ENCODE measurements around the gene CCND1. TPM values are rescaled to one million over a fixed set of nuclear protein-coding genes. Genes with fewer than 3 reads are reported as not detected.

Gene CCND1
- total RNA-seq, 1 experiment from 2014 or later = 372 TPM

DNA sequence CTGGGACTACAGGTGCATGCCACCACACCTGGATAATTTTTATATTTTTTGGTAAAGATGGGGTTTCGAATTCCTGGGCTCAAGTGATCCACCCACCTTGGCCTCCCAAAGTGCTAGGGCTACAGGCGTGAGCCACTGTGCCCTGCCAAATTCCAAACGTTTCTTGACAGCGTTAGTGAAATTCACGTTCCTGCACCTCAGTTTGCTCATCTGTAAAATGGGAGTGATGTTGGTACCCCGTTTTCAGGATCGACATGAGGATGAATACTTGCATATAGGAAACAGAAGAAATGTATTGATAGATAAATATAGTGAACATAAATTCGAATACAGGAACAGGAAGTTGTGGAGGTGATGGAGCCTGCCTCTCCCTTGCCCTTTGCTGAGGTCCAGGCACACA lies 44.4 kb downstream of the CCND1 start:
- Histone ChIP-seq H3K4ac (ENCODE audit: low read depth, low read length) (no peak overlapping the region), H2BK15ac (ENCODE audit: low read depth, low read length) (no peak overlapping the region), H4K91ac (ENCODE audit: insufficient read length, low read depth, low read length) (no peak overlapping the region), H2BK12ac (ENCODE audit: insufficient read length, low read depth, low read length) (no peak overlapping the region), H3K79me1 (ENCODE audit: insufficient read depth, low read depth, low read length, poor library complexity, severe bottlenecking) (no peaks in the 10 kb centered on the region), H3K79me2 (ENCODE audit: insufficient read depth, low read length) (no peaks in the 10 kb centered on the region), H3K4me2 (ENCODE audit: insufficient read depth, insufficient read length, low read length) (peak overlapping the region; percentile 34), H3K14ac (ENCODE audit: insufficient read depth, low read length) (no peak overlapping the region), H3K23ac (ENCODE audit: insufficient read length, low read depth, low read length) (no peak overlapping the region), H3K9ac (ENCODE audit: extremely low read depth, insufficient read length, low read length) (no peak overlapping the region), H3K23me2 (ENCODE audit: insufficient read length, low read depth, low read length, poor library complexity, severe bottlenecking) (no peaks in the 10 kb centered on the region), H2AFZ (ENCODE audit: low read length) (no peak overlapping the region), H2BK120ac (ENCODE audit: low read depth, low read length, poor library complexity, severe bottlenecking) (no peak overlapping the region), H3K27ac (ENCODE audit: insufficient read length, low read depth, low read length) (no peak overlapping the region), H3K9me3 (ENCODE audit: control insufficient read depth, low read depth, low read length) (no peaks in the 10 kb centered on the region), H4K8ac (replicated peaks; ENCODE audit: insufficient read length, low read depth, low read length) (no peak overlapping the region), H4K20me1 (ENCODE audit: control insufficient read depth, insufficient read depth, insufficient read length) (peaks cover 2% of the 10 kb centered on the region), H2BK5ac (ENCODE audit: insufficient read length, low read length) (no peak overlapping the region), H3K27me3 (ENCODE audit: insufficient read depth, low read length) (no peaks in the 10 kb centered on the region), H3T11ph (ENCODE audit: low read length) (no peak overlapping the region), H2AK5ac (ENCODE audit: insufficient read length, low read length) (no peak overlapping the region), H4K5ac (ENCODE audit: insufficient read length, low read depth, low read length) (no peak overlapping the region), H3K56ac (ENCODE audit: insufficient read length, low read depth, low read length) (no peak overlapping the region), H3K18ac (ENCODE audit: insufficient read length, low read depth, low read length) (no peak overlapping the region), H2BK20ac (ENCODE audit: low read depth, low read length, poor library complexity, severe bottlenecking) (no peak overlapping the region), H3K4me1 (ENCODE audit: insufficient read depth, low read length) (no peaks in the 10 kb centered on the region)
- WGBS (ENCODE audit: extremely low coverage, insufficient read length, low lambda C conversion rate) = no CpG with 5 or more reads among the region's 8 CpGs
- Mint-ChIP-seq H3K36me3 (ENCODE audit: insufficient read depth in 1 of 3, low read depth in 3 of 3) (no peaks in the 10 kb centered on the region; a peak in 1 of 7 replicates), H3K4me3 (peak overlapping the region in 1 of 2 experiments; percentile 66; a peak in 2 of 5 replicates), H3K4me1 (peaks cover 0 to 6% of the 10 kb centered on the region in 2 experiments; a peak in 2 of 4 replicates), H3K27ac (no peak overlapping the region), H3K9me3 (peaks cover 0 to 2% of the 10 kb centered on the region in 2 experiments; a peak in 3 of 5 replicates), H3K27me3 (ENCODE audit: low read depth) (peaks cover 22% of the 10 kb centered on the region)
- DNase-seq = no peak
- TF ChIP-seq, protein P1, sequence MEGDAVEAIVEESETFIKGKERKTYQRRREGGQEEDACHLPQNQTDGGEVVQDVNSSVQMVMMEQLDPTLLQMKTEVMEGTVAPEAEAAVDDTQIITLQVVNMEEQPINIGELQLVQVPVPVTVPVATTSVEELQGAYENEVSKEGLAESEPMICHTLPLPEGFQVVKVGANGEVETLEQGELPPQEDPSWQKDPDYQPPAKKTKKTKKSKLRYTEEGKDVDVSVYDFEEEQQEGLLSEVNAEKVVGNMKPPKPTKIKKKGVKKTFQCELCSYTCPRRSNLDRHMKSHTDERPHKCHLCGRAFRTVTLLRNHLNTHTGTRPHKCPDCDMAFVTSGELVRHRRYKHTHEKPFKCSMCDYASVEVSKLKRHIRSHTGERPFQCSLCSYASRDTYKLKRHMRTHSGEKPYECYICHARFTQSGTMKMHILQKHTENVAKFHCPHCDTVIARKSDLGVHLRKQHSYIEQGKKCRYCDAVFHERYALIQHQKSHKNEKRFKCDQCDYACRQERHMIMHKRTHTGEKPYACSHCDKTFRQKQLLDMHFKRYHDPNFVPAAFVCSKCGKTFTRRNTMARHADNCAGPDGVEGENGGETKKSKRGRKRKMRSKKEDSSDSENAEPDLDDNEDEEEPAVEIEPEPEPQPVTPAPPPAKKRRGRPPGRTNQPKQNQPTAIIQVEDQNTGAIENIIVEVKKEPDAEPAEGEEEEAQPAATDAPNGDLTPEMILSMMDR (conservative IDR thresholded peaks at IDR 0.05) = no peak
